ENCODE data around the gene SBNO2.

- TF ChIP-seq CTCF (IDR thresholded peaks at IDR 0.05) (no peak), EZH2 (IDR thresholded peaks at IDR 0.05; ENCODE audit: borderline replicate concordance, insufficient read depth, low read depth, low read length, poor library complexity, severe bottlenecking) (no peak)
Observed at GRCh38 chr19:1145635-1146411, 28.2 kb downstream of the SBNO2 start.
